Measurements from ENCODE around the gene DOK1.

The DOK1 gene

GRCh38 chr2:74603282-74604000 is 48.9 kb downstream of the DOK1 start:
- in situ Hi-C loops (cut with HindIII; ENCODE audit: low sequenced_read_pairs) = no loop called here
- TF ChIP-seq, protein P1, sequence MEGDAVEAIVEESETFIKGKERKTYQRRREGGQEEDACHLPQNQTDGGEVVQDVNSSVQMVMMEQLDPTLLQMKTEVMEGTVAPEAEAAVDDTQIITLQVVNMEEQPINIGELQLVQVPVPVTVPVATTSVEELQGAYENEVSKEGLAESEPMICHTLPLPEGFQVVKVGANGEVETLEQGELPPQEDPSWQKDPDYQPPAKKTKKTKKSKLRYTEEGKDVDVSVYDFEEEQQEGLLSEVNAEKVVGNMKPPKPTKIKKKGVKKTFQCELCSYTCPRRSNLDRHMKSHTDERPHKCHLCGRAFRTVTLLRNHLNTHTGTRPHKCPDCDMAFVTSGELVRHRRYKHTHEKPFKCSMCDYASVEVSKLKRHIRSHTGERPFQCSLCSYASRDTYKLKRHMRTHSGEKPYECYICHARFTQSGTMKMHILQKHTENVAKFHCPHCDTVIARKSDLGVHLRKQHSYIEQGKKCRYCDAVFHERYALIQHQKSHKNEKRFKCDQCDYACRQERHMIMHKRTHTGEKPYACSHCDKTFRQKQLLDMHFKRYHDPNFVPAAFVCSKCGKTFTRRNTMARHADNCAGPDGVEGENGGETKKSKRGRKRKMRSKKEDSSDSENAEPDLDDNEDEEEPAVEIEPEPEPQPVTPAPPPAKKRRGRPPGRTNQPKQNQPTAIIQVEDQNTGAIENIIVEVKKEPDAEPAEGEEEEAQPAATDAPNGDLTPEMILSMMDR (IDR thresholded peaks at IDR 0.05; ENCODE audit: low read depth, low read length, missing control alignments) = no peak
- no peak overlapping the region for H3K4me3 ChIP-seq (ENCODE audit: low read depth, low read length)
- DNase-seq (ENCODE audit: low read depth) = no peak

DNA sequence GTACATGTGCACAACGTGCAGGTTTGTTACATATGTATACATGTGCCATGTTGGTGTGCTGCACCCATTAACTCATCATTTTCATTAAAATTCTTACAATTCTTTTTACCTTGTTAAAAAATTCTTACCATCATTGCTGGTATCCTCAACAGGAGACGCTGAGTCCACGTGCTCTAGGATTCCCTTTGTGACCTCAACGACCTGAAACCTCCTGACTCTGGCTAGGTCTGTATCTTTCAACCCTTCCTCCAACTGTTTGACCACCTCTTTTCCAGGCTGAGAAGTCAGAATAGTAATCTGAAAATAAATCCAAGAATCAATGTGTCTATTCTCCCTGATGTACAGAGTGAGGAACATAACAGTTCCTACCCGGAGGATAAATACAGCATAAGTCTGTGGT is 52.4 kb downstream of the DOK1 start:
- in situ Hi-C loops (cut with HindIII; ENCODE audit: low sequenced_read_pairs) = no loop called here
- H3K4me3 ChIP-seq (ENCODE audit: low read depth, low read length) = no peak overlapping the region
- no peak for DNase-seq (ENCODE audit: low read depth)
- TF ChIP-seq, protein P1 (IDR thresholded peaks at IDR 0.05; ENCODE audit: low read depth, low read length, missing control alignments) = no peak

Measured in astrocyte of the cerebellum (primary cell).